Measurements from ENCODE around the gene FGF21. TPM values are rescaled to one million over a fixed set of nuclear protein-coding genes. Genes with fewer than 3 reads are reported as not detected.

FGF21 gene, protein sequence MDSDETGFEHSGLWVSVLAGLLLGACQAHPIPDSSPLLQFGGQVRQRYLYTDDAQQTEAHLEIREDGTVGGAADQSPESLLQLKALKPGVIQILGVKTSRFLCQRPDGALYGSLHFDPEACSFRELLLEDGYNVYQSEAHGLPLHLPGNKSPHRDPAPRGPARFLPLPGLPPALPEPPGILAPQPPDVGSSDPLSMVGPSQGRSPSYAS
- not detected in 2 replicates for total RNA-seq

DNA sequence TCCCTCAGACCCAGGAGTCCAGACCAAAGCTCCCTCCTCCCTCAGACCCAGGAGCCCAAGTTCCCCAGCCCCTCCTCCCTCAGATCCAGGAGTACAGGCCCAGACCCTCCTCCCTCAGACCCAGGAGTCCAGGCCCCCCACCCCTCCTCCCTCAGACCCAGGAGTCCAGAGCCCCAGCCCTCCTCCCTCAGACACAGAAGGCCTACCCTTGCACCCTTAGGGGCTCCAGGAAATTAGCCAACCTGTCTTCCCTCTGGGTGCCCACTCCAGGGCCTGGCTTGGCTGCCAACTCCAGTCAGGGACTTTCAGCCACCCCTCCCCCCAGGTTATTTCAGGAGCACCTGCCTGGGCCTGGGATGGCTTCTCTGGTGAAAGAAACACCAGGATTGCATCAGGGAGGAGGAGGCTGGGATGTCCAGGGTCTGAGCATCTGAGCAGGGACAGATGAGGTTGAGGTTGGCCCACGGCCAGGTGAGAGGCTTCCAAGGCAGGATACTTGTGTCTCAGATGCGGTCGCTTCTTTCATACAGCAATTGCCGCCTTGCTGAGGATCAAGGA, at the start of gene FGF21:
Gene FGF21, plus strand, starts transcription at position 441 of the 558 bp plus-strand sequence. CDS start 713 bp downstream, outside the sequence.

DNA sequence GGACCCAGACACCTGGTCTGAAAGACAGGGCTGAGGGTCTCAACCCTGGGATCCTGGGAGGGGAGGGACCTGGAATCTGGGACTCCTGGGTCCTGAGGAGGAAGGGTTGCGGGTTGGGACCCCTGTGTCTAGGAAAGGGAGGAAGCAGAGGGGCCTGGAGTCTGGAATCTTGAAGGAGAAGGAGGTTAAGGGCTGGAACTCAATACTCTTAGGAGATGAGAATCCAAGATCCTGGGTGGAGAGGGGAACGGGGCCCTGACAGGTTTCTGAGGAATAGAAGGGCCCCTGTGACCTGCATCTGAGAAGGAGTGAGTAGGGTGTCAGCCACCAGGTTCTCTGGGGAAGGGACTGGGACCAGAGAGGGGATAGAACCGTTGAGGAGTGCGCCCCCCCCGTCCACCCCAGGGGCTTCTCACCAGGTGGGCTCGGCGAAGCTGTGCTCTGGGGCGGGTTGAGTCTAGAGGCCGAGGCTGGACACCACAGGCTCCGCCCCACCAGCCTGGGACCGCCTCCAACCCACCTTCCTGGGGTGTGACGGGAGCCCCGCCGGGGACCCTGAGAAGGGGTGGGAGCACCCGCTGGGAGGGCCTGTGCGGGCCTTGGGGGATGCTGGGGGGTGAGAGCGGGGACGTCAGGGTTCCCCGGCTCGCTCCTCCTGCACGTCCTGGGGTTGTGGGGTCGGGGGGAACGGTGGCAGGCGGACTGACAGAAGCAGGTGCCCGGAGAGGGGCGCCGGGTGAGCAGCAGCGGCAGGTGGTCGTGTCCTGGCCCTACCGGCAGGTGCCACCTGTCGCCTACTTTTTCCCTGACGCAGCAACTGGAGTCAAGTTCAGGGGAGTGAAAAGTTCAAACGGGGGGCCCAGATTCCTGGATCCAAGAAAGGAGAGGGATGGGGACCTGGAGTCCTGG, 35.8 kb upstream of the FGF21 start, which contains the start of gene MAMSTR:
Gene MAMSTR, minus strand, starts transcription at position 463 of the 909 bp plus-strand sequence. CDS start 694 bp downstream, outside the sequence.

DNA sequence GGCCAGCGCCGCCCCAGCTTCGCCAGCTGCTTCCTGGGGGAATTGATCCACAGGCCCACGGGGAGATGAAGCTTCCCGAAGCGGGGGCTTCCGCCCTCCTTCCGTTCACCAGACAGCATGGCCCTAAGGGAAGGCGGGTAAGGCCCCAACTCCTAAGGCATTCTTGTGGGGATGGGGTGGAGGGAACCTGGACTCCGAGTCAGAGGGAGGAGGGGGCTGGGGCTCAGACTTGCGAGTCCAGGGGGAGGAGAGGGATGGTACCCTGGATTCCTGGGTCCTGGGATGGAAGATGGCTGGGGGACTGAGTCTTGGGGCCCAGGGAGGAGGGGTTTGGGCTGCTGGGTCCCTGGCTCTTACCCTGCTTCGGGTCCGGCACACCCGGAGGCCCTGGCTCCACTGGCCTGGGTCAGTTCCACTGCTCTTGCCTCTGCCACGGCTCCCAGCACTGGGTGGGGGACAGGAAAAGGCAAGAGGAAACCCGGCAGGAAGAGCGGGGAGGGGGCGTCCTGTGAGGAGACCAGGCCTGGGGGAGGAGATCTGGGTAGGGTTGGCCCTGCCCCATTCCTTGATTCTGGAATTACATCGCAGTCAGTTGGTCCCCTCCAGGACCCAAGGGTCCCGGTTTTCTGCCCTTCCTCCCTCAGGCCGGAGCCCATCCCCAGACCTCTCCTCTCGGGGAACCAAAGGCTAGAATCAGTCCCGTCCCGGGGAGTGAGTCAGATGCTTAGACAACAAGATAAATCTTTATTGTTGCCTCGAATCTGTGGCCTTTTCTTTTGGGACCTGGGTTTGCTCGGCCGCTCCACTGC, 15.0 kb upstream of the FGF21 start, which contains the start of gene RASIP1:
Gene RASIP1, minus strand, starts transcription at position 447 of the 809 bp plus-strand sequence. Its CDS starts 328 bp downstream, at position 119.

DNA sequence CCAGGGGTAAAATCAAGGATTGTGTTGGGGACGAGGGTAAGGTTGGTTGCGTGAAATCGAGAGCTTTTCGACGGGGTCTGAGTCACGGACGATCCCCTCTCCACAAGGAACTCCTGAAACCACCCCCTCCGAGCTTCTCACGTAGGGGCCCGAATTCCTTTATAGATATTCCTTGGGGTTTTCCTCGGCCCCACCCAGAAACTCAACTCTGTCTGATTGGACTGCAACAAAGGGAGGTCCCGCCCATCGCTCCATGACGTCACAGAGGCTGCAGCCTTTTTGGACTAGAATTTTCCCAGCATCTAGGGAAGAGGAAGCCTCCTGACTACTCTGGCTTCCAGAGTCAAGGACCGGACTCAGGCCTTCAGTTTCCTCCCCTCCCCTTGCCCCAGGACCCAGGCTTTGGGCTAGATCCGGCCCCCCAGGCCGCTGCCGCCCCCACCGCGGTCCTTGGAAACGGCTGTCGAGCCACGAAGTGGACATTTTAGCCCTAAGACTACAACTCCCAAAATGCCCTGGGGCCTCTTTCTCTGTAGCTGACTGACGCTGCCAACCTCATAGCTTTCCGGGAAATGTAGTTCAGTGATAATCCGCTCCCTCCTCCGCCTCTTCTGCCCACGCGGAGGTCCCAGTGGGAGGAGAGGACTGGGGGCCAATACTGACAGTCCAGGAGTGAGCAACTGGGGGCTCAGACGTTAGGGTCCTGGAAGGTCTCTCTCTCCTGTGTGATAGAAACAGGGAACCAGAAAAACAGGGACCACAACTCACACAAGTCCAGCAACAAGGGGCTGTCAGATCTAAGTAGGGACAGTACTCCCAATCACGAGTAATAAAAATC, 8.4 kb upstream of the FGF21 start, which contains the start of gene IZUMO1:
Gene IZUMO1, minus strand, starts transcription at position 172 of the 838 bp plus-strand sequence. CDS start 1,050 bp downstream, outside the sequence.

DNA sequence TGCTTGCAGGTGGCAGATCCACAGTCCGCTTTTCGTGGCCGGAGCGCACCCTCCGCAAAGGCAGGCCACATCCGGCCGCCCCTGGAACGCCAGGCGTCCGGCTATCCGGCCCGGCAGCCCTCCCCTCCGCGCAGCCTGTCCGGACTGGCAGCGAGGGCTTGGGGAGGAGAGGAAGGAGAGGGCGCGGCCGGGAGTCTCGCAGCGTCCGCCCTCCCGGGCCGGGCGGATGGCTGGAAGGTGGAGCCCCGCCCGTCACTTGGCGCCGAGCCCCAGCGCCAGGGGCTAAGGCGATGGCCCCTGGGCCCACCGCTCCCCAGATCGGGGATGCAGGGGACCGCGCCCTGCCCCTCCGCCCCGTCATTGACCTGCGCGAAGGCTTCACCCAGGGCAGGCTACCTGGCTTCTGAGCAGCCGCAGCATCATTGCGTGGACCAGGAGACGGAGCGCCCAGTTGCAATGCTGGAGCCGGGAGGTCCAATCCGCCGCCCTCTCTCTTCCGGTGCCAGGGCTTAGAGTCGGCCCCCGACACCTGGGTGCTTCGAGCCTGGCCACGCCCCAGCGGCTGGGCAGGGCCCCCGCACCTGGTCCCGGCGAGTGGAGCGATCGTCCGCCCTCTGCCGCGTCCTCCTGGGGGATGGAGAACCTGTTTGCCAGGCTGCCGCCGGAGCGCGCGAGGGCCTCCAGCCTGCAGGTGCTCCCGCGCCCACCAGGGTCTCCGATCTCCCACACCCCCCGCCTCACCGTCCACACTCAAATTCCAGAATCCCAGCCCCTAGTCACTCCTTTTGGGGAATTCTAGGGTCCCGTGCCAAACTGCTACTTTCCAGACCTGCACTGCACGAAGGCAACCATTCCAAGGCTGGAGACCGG, 2.6 kb upstream of the FGF21 start, which contains the start of gene FUT1:
Gene FUT1, minus strand, starts transcription at position 146 of the 870 bp plus-strand sequence. CDS start 1,360 bp downstream, outside the sequence.

Other genes with a start within 250 kb of the FGF21 start
- under 0.01 TPM in 1 of 2 replicates, not detected in the other for gene LMTK3, start 243.7 kb upstream of the FGF21 start, total RNA-seq
- not detected in 2 replicates for gene SULT2B1, start 203.4 kb upstream of the FGF21 start, total RNA-seq
- not detected in 2 replicates for gene SPACA4, start 148.8 kb upstream of the FGF21 start, total RNA-seq
- 0.25 and 1.3 TPM in 2 replicates for gene FAM83E, start 140.4 kb upstream of the FGF21 start, total RNA-seq
- gene RPL18, start 136.3 kb upstream of the FGF21 start, total RNA-seq: 1,560 and 1,803 TPM in 2 replicates
- 6.6 and 7.6 TPM in 2 replicates for gene SPHK2, start 136.0 kb upstream of the FGF21 start, total RNA-seq
- gene DBP, start 118.1 kb upstream of the FGF21 start, total RNA-seq: 6.7 and 10.6 TPM in 2 replicates
- gene CA11, start 109.3 kb upstream of the FGF21 start, total RNA-seq: 0.93 and 1.1 TPM in 2 replicates
- under 0.01 and 0.06 TPM in 2 replicates for gene NTN5, start 82.5 kb upstream of the FGF21 start, total RNA-seq
- not detected in 2 replicates for gene FUT2, start 59.6 kb upstream of the FGF21 start, total RNA-seq
- gene MAMSTR, start 35.8 kb upstream of the FGF21 start, total RNA-seq: 0.50 and 0.53 TPM in 2 replicates
- gene RASIP1, start 14.9 kb upstream of the FGF21 start, total RNA-seq: 1.1 and 2.1 TPM in 2 replicates
- not detected in 2 replicates for gene IZUMO1, start 8.6 kb upstream of the FGF21 start, total RNA-seq
- gene FUT1, start 2.9 kb upstream of the FGF21 start, total RNA-seq: 0.25 and 0.26 TPM in 2 replicates
- 25.0 and 27.4 TPM in 2 replicates for gene BCAT2, start 55.5 kb downstream of the FGF21 start, total RNA-seq
- 1.2 and 4.5 TPM in 2 replicates for gene HSD17B14, start 81.0 kb downstream of the FGF21 start, total RNA-seq
- gene PLEKHA4, start 113.1 kb downstream of the FGF21 start, total RNA-seq: 17.2 and 18.3 TPM in 2 replicates
- gene PPP1R15A, start 116.9 kb downstream of the FGF21 start, total RNA-seq: 57.1 and 97.7 TPM in 2 replicates
- under 0.01 TPM in 1 of 2 replicates, not detected in the other for gene TULP2, start 143.2 kb downstream of the FGF21 start, total RNA-seq
- 169 and 221 TPM in 2 replicates for gene NUCB1, start 144.8 kb downstream of the FGF21 start, total RNA-seq
- 0.12 TPM in 1 of 2 replicates, not detected in the other for gene DHDH, start 178.2 kb downstream of the FGF21 start, total RNA-seq
- gene BAX, start 199.4 kb downstream of the FGF21 start, total RNA-seq: 48.5 and 68.4 TPM in 2 replicates
- 2,006 and 2,638 TPM in 2 replicates for gene FTL, start 209.8 kb downstream of the FGF21 start, total RNA-seq
- gene GYS1, start 237.8 kb downstream of the FGF21 start, total RNA-seq: 32.5 and 37.1 TPM in 2 replicates
- 190 and 270 TPM in 2 replicates for gene RUVBL2, start 238.4 kb downstream of the FGF21 start, total RNA-seq

All from aortic smooth muscle cell (primary cell).